B cell (primary cell): ENCODE data around the gene EML5. TPM values are rescaled to one million over a fixed set of nuclear protein-coding genes. Genes with fewer than 3 reads are reported as not detected.

Source experiments
- ATAC-seq: fragments of 200-7000 bp; cut with Tn5 transposase; one replicate; pipeline ENCODE4 v1.10.0; 2021; ENCODE audit warnings: low read depth, mild to moderate bottlenecking, moderate number of reproducible peaks, moderate library complexity
- CTCF ChIA-PET: fragments of 350-600 bp; sonication (Branson Sonifier 250); formaldehyde crosslinking; loops from one replicate; lab custom pipeline; 2021; ENCODE audit warnings: antibody characterized with exemption, inconsistent platforms; lab: Charles Lee
- POLR2A ChIA-PET: fragments of 350-600 bp; sonication (Branson Sonifier 250); formaldehyde crosslinking; loops from one replicate; lab custom pipeline; 2021; ENCODE audit warnings: antibody characterized with exemption; lab: Charles Lee
- DNase-seq: peaks from one replicate; pipeline ENCODE4 v3.0.0; 2013
- H2AFZ ChIP-seq: 2 replicates; pipeline ENCODE4 v1.6.1; 2012; ENCODE audit warnings: mild to moderate bottlenecking, low read depth, low read length; ENCODE audit not compliant: insufficient read depth, poor library complexity, severe bottlenecking
- H3K27ac ChIP-seq, 2 donors: 1 replicate in 1 of 2; 2 replicates in 1 of 2; pipeline ENCODE4 v1.5.1; 2012 to 2013; ENCODE audit warnings: low read length in 2 of 2, mild to moderate bottlenecking in 2 of 2, moderate library complexity in 1 of 2
- H3K27me3 ChIP-seq, 4 experiments: fragments of 200-600 bp in 1 of 4; sonication (generic) in 1 of 4; replicated peaks in 1 of 4; 1 replicate in 2 of 4; 2 replicates in 2 of 4; pipeline versions ENCODE4 v1.6.1 to v1.7.0; 2013 to 2016; ENCODE audit warnings: low read length in 3 of 4, mild to moderate bottlenecking in 2 of 4, mixed read lengths in 1 of 4, moderate library complexity in 1 of 4; ENCODE audit not compliant: insufficient read depth in 4 of 4, control insufficient read depth in 3 of 4; ENCODE audit errors: control extremely low read depth in 1 of 4
- H3K36me3 ChIP-seq, 2 experiments: replicated peaks in 1 of 2; 1 replicate in 1 of 2; 2 replicates in 1 of 2; pipeline versions ENCODE4 v1.6.1 to v1.7.1; 2013; ENCODE audit warnings: low read length in 1 of 2; ENCODE audit not compliant: insufficient read depth in 2 of 2, control insufficient read depth in 1 of 2; ENCODE audit errors: control extremely low read depth in 1 of 2, extremely low read depth in 1 of 2
- H3K4me1 ChIP-seq, 2 donors: fragments of 200-600 bp in 1 of 2; sonication (generic) in 1 of 2; 1 replicate in 1 of 2; 2 replicates in 1 of 2; pipeline versions ENCODE4 v1.5.1 to v1.6.1; 2013 to 2017; ENCODE audit warnings: low read length in 2 of 2; ENCODE audit not compliant: control insufficient read depth in 2 of 2, insufficient read depth in 2 of 2
- H3K4me2 ChIP-seq: replicated peaks from 2 replicates; pipeline ENCODE3; 2012; ENCODE audit warnings: mild to moderate bottlenecking, low read depth, low read length; ENCODE audit not compliant: poor library complexity, severe bottlenecking
- H3K4me3 ChIP-seq, 5 experiments: fragments of 200-600 bp in 1 of 5; sonication (generic) in 1 of 5; 1 replicate in 3 of 5; 2 replicates in 2 of 5; pipeline versions ENCODE4 v1.5.1 to v1.7.0; 2011 to 2016; ENCODE audit warnings: low read length in 4 of 5, mild to moderate bottlenecking in 4 of 5, low read depth in 2 of 5, control low read depth in 1 of 5, moderate library complexity in 1 of 5; ENCODE audit not compliant: insufficient read depth in 1 of 5; ENCODE audit errors: control extremely low read depth in 1 of 5, extremely low read depth in 1 of 5
- H3K79me2 ChIP-seq: fragments of 200-600 bp; sonication (generic); one replicate; pipeline ENCODE4 v1.6.0; 2016; ENCODE audit warnings: low read length; ENCODE audit not compliant: control insufficient read depth, insufficient read depth
- H3K9ac ChIP-seq: fragments of 200-600 bp; sonication (generic); 2 replicates; pipeline ENCODE4 v1.6.1; 2017; ENCODE audit warnings: mild to moderate bottlenecking, low read length, moderate library complexity
- H3K9me3 ChIP-seq, 3 donors: one replicate each; pipeline versions ENCODE4 v1.6.1 to v1.7.1; 2013; ENCODE audit warnings: low read length in 2 of 3; ENCODE audit not compliant: control insufficient read depth in 2 of 3, insufficient read depth in 1 of 3; ENCODE audit errors: control extremely low read depth in 1 of 3
- H4K20me1 ChIP-seq: 2 replicates; pipeline ENCODE4 v1.6.0; 2012; ENCODE audit warnings: mild to moderate bottlenecking, low read length; ENCODE audit not compliant: insufficient read depth, control insufficient read depth, poor library complexity, severe bottlenecking
- H3K27ac Mint-ChIP-seq: one replicate; pipeline ENCODE4 v1.8.0; 2021; ENCODE audit warnings: mixed read lengths
- H3K27me3 Mint-ChIP-seq: one replicate; pipeline ENCODE4 v1.8.0; 2021; ENCODE audit warnings: mixed read lengths
- H3K4me1 Mint-ChIP-seq: one replicate; pipeline ENCODE4 v1.8.0; 2021; ENCODE audit warnings: mixed read lengths
- H3K4me3 Mint-ChIP-seq: one replicate; pipeline ENCODE4 v1.8.0; 2021; ENCODE audit warnings: mixed read lengths
- H3K9me3 Mint-ChIP-seq: one replicate; pipeline ENCODE4 v1.8.0; 2022; ENCODE audit warnings: mixed read lengths; ENCODE audit not compliant: insufficient read depth
- CTCF ChIP-seq: fragments of 200-600 bp; IDR thresholded peaks from one replicate; pipeline ENCODE4 v1.8.0; 2022; ENCODE audit warnings: antibody characterized with exemption, mild to moderate bottlenecking
- EZH2 ChIP-seq: IDR thresholded peaks from 2 replicates; pipeline ENCODE4 v1.6.1; 2012; ENCODE audit warnings: borderline replicate concordance, low read depth, mild to moderate bottlenecking, moderate library complexity, low read length; ENCODE audit not compliant: insufficient read depth, poor library complexity, severe bottlenecking
- WGBS: methylation state at CpG from one replicate; pipeline ENCODE4 v1.1.5; 2013; ENCODE audit warnings: missing lambda C conversion rate; ENCODE audit not compliant: insufficient coverage; 5-methylcytosine and 5-hydroxymethylcytosine counted together
- intact Hi-C: fragments of 100-400 bp; cut with micrococcal nuclease; formaldehyde crosslinking; loops from one replicate; pipeline ENCODE4 v1.10.0; 2022
- polyA plus RNA-seq: library from polyadenylated mRNA; depleted of rRNA; stranded (reverse); fragments of >200 nt; gene quantifications from 2 replicates; pipeline ENCODE4 v1.2.3, GENCODE V29; 2012
- total RNA-seq, 2 donors: library from RNA; stranded (reverse); fragments of 120-200 nt in 1 of 2; gene quantifications; 1 replicate in 1 of 2; 2 replicates in 1 of 2; pipeline versions ENCODE4 v1.2.3 to v1.2.4, GENCODE V29; 2013 to 2022

The EML5 gene
- total and polyA plus RNA-seq, 2 donors (not counting 1 experiment from before 2014, with no cell fraction given), result 1.7 to 6.9 TPM

- Mint-ChIP-seq H3K4me3 (no peak overlapping the region), H3K4me1 (no peaks in the 10 kb centered on the region), H3K27ac (no peak overlapping the region), H3K9me3 (peaks cover 7% of the 10 kb centered on the region), H3K27me3 (peaks cover 50% of the 10 kb centered on the region)
- H3K79me2 ChIP-seq, result no peaks in the 10 kb centered on the region
- peaks cover 0 to 11% (median 4%) of the 10 kb centered on the region in 3 donors for H3K9me3 ChIP-seq
- H3K9ac ChIP-seq, result no peak overlapping the region
- H3K27me3 ChIP-seq, result peaks cover 0 to 20% (median 6%) of the 10 kb centered on the region in 4 experiments
- no peaks in the 10 kb centered on the region for H3K36me3 ChIP-seq
- H3K27ac ChIP-seq, result no peak overlapping the region
- no peaks in the 10 kb centered on the region for H4K20me1 ChIP-seq
- no peak for TF ChIP-seq EZH2
- no peak for TF ChIP-seq CTCF
- no peak overlapping the region for H2AFZ ChIP-seq
- ChIA-PET CTCF (no interaction called here), POLR2A (no interaction called here)
- no peak overlapping the region for H3K4me2 ChIP-seq
- no peak for ATAC-seq
- intact Hi-C loops, result no loop called here
- WGBS, result 90% methylated on average over 2 of the region's 2 CpGs
- DNase-seq, result no peak
- no peaks in the 10 kb centered on the region for H3K4me1 ChIP-seq
- H3K4me3 ChIP-seq, result no peak overlapping the region
Measured at GRCh38 chr14:88804035-88804434, 11.3 kb upstream of the EML5 start.

GRCh38 chr14:88802596-88802995, 9.8 kb upstream of the EML5 start:
- Mint-ChIP-seq H3K27ac (no peak overlapping the region), H3K9me3 (peaks cover 3% of the 10 kb centered on the region), H3K4me1 (no peaks in the 10 kb centered on the region), H3K4me3 (no peak overlapping the region), H3K27me3 (peaks cover 52% of the 10 kb centered on the region)
- H3K79me2 ChIP-seq, result no peaks in the 10 kb centered on the region
- intact Hi-C loops, result no loop called here
- no peaks in the 10 kb centered on the region for H3K4me1 ChIP-seq
- 91% methylated on average over 4 of the region's 6 CpGs for WGBS
- H3K27ac ChIP-seq, result no peak overlapping the region
- H3K9ac ChIP-seq, result no peak overlapping the region
- no peak overlapping the region for H3K4me3 ChIP-seq
- no peak overlapping the region for H2AFZ ChIP-seq
- no peaks in the 10 kb centered on the region for H4K20me1 ChIP-seq
- H3K36me3 ChIP-seq, result no peaks in the 10 kb centered on the region
- ChIA-PET CTCF (no interaction called here), POLR2A (no interaction called here)
- H3K4me2 ChIP-seq, result no peak overlapping the region
- H3K27me3 ChIP-seq, result peaks cover 0 to 16% (median 6%) of the 10 kb centered on the region in 4 experiments
- no peak for ATAC-seq
- TF ChIP-seq CTCF (no peak), EZH2 (no peak)
- H3K9me3 ChIP-seq, result peaks cover 0 to 4% (median 0%) of the 10 kb centered on the region in 3 donors
- no peak for DNase-seq
